Liver (tissue), 3 donors: ENCODE data around the gene PLB1.

Source experiments
- CTCF ChIP-seq: fragments of 150-350 bp; IDR thresholded peaks from 2 replicates; pipeline ENCODE4 v1.5.1; 2017; ENCODE audit warnings: improper control_type of control experiment, low read depth, low read length; ENCODE audit not compliant: missing input control
- FOXA1 ChIP-seq: IDR thresholded peaks from 2 replicates; pipeline ENCODE4 v1.6.1; 2016; ENCODE audit warnings: antibody characterized with exemption
- FOXA2 ChIP-seq: IDR thresholded peaks from 2 replicates; pipeline ENCODE4 v1.6.1; 2016; ENCODE audit warnings: antibody characterized with exemption
- JUND ChIP-seq, 2 donors: IDR thresholded peaks; 2 replicates each; pipeline ENCODE4 v1.6.1; 2016; ENCODE audit warnings: antibody characterized with exemption in 2 of 2
- MAX ChIP-seq: IDR thresholded peaks from 2 replicates; pipeline ENCODE4 v1.6.1; 2016; ENCODE audit warnings: antibody characterized with exemption
- RAD21 ChIP-seq, 2 donors: IDR thresholded peaks; 2 replicates each; pipeline ENCODE4 v1.6.1; 2016; ENCODE audit warnings: antibody characterized with exemption in 2 of 2, mild to moderate bottlenecking in 2 of 2
- REST ChIP-seq: IDR thresholded peaks from 2 replicates; pipeline ENCODE4 v1.6.1; 2016; ENCODE audit warnings: antibody characterized with exemption, mild to moderate bottlenecking
- SP1 ChIP-seq: IDR thresholded peaks from 2 replicates; pipeline ENCODE4 v1.6.1; 2018; ENCODE audit warnings: antibody characterized with exemption, mild to moderate bottlenecking
- TAF1 ChIP-seq: conservative IDR thresholded peaks from 2 replicates; pipeline ENCODE4 v1.6.1; 2016; ENCODE audit warnings: antibody characterized with exemption, mild to moderate bottlenecking
- YY1 ChIP-seq: IDR thresholded peaks from 2 replicates; pipeline ENCODE4 v1.6.1; 2016; ENCODE audit warnings: antibody characterized with exemption, mild to moderate bottlenecking
- TF ChIP-seq, protein P1 (sequence below): IDR thresholded peaks from 2 replicates; pipeline ENCODE4 v1.6.1; 2016; ENCODE audit warnings: antibody characterized with exemption
- donor health status: healthy.
- donor health status: healthy.

- TF ChIP-seq MAX (no peak), SP1 (no peak), CTCF (no peak), TAF1 (no peak), RAD21 (IDR thresholded peaks at IDR 0.05) (no peak), REST (no peak), FOXA2 (no peak), FOXA1 (no peak), JUND (IDR thresholded peaks at IDR 0.05) (no peak), YY1 (no peak)
- TF ChIP-seq, protein P1, sequence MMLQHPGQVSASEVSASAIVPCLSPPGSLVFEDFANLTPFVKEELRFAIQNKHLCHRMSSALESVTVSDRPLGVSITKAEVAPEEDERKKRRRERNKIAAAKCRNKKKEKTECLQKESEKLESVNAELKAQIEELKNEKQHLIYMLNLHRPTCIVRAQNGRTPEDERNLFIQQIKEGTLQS, result no peak
Observed at GRCh38 chr2:28565720-28566295, 69.9 kb downstream of the PLB1 start.
